Stimulated activated CD4-positive, alpha-beta T cell treated with anti-CD3 and anti-CD28 coated beads, Interleukin-4, amount 100 ng/mL, for 24 hours (primary cell): ENCODE results near the gene KCNIP3.
"Not testable (repeated sequence)": the region's sequence is repeated elsewhere in the genome, so short reads cannot be mapped to it uniquely, and the experiment has no call there.

Source experiments
- DNase-seq: peaks from one replicate; pipeline ENCODE4 v3.0.0-alpha.2; 2020

KCNIP3 gene

GRCh38 chr2:95427196-95427867 lies 130.2 kb downstream of the KCNIP3 start:
- DNase-seq, result not testable (repeated sequence)

GRCh38 chr2:95429748-95430467 lies 132.8 kb downstream of the KCNIP3 start:
- DNase-seq, result not testable (repeated sequence)

DNA sequence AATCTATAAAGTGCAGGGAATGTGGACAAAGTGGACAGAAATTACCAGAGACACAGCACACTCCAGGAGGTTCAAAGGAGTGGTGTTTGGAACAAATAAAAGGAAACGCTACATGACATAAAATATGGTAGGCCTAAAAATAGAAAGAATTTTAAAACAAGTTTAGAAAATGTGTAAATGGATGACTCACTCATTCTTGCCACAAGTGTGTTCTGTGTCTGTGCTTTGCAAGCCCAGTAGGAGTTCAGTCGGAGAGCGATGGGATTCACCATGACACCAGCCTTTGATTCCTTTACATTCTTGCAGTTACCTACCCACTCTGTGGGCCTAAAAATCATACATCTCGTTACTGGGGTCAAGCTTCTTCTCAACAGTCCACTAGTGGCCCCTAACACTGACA lies 136.2 kb downstream of the KCNIP3 start:
- DNase-seq, result not testable (repeated sequence)

DNA sequence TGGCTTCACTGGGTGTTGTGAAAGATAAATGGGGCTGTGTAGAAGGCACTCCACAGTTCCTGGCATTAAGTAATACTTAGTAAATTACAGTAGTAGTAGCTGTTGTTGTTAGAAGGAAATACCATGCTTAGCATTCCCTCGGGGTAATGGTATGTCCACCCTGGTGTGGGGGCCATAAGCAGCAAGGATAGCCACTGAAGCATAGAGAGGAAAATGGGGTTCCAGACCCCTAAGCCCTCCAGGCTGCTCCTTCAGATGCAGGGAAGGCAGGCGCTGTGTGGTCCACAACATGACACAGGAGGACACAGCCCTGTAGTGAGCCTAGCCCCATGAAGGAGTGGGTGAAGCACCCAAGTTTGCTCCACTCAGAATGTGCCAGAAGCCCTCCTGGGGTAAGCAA lies 136.8 kb downstream of the KCNIP3 start:
- not testable (repeated sequence) for DNase-seq

DNA sequence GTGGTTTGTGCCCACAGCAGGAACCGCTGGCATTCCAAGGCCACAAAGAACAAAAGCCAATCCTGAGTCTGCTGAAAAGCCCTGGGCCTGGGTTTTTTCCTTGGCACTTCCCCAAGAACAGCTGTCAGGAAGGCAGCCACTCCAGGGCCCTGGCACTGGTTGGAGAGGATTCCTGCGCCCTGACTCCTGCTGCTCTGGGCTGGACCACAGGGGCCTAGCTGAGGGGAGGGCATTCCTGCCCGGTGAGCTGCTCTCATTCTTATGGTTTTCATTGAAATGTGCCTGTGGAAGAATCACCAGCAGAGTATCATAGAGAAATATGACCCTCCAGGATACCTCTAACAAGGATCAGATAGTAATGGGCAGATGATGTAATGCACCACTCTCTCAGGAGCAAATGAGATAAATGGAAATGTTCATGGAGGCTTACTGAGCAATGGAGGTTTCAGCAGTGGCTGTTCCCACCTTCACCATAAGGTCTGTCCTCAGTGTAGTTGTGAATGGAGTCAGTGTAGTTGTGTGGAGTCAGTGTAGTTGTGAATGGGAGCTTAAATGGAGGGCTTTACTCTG lies 137.4 kb downstream of the KCNIP3 start:
- not testable (repeated sequence) for DNase-seq

DNA sequence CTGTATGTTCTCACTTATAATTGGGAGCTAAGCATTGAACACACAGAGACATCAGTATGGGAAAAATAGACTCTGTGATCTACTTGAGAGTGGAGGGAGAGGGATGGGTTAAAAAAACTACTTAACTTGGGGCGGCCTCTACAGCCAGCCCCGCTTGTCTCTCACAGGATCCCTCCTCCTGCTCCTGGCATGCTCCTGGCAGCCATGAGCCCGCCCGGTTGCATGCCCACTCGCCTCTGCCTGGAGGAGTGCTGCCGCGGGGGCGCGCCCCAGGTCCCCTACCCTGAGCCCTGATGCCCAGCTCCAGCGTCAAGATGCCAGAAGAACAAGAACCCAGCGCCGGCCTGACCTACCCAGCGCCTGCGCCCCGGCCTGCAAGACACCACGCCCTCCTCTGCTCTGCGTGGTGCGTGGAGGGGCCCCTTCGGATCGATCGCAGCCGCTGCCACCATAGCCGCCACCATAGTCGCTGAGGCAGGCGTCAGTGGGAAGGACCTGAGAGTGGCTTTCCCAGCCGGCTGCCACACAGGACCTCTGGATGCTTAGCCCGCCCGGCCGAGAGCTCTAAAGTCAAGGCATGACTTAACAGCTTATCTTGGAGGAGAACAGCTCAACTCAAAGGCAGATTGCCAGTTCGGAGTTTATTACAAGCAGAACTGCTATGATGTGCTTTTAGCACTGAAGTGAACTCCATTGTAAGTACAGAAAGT lies 138.2 kb downstream of the KCNIP3 start:
- not testable (repeated sequence) for DNase-seq
